Peyer's patch (tissue), 4 donors: ENCODE data around the gene HDGF.

ENCODE experiments used
- POLR2A ChIP-seq, 2 donors: fragments of 450-650 bp; IDR thresholded peaks; one replicate each; pipeline ENCODE4 v1.5.1; 2017; ENCODE audit warnings: antibody characterized with exemption in 2 of 2, mild to moderate bottlenecking in 2 of 2, moderate library complexity in 2 of 2
- TF ChIP-seq, protein P1 (sequence below), 6 experiments: fragments of 450-650 bp in 4 of 6; fragments of 200-600 bp in 2 of 6; sonication (generic) in 1 of 6; IDR thresholded peaks; one replicate each; pipeline ENCODE4 v1.5.1; 2017 to 2019; ENCODE audit warnings: antibody characterized with exemption in 6 of 6, mild to moderate bottlenecking in 3 of 6, moderate library complexity in 1 of 6

GRCh38 chr1:156760092-156760795 lies 8.8 kb upstream of the HDGF start:
- TF ChIP-seq, protein P1, sequence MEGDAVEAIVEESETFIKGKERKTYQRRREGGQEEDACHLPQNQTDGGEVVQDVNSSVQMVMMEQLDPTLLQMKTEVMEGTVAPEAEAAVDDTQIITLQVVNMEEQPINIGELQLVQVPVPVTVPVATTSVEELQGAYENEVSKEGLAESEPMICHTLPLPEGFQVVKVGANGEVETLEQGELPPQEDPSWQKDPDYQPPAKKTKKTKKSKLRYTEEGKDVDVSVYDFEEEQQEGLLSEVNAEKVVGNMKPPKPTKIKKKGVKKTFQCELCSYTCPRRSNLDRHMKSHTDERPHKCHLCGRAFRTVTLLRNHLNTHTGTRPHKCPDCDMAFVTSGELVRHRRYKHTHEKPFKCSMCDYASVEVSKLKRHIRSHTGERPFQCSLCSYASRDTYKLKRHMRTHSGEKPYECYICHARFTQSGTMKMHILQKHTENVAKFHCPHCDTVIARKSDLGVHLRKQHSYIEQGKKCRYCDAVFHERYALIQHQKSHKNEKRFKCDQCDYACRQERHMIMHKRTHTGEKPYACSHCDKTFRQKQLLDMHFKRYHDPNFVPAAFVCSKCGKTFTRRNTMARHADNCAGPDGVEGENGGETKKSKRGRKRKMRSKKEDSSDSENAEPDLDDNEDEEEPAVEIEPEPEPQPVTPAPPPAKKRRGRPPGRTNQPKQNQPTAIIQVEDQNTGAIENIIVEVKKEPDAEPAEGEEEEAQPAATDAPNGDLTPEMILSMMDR (IDR thresholded peaks at IDR 0.05): no peak
- TF ChIP-seq POLR2A (IDR thresholded peaks at IDR 0.05): no peak
